ENCODE results near the gene TUFM.
"Not testable (repeated sequence)": the region's sequence is repeated elsewhere in the genome, so short reads cannot be mapped to it uniquely, and the experiment has no call there.

- TF ChIP-seq CTCF (IDR thresholded peaks at IDR 0.05 in 2 of 3, conservative IDR thresholded peaks at IDR 0.05 in 1 of 3; ENCODE audit: borderline replicate concordance in 1 of 3, insufficient read depth in 1 of 3, low read depth in 2 of 3, low read length in 2 of 3); SP1 (IDR thresholded peaks at IDR 0.05; ENCODE audit: low read depth); POLR2A (IDR thresholded peaks at IDR 0.05; ENCODE audit: borderline replicate concordance, extremely low read depth, insufficient read depth, insufficient read length): not testable (repeated sequence)
Measured at GRCh38 chr16:28881565-28881964, 35.4 kb upstream of the TUFM start.

Data from HCT116 (cell line).